ENCODE data around the gene CCDC97. TPM values are rescaled to one million over a fixed set of nuclear protein-coding genes. Genes with fewer than 3 reads are reported as not detected.

CCDC97 gene
- total and polyA plus RNA-seq, 2 experiments from 2014 or later = 15.1 to 24.4 TPM

DNA sequence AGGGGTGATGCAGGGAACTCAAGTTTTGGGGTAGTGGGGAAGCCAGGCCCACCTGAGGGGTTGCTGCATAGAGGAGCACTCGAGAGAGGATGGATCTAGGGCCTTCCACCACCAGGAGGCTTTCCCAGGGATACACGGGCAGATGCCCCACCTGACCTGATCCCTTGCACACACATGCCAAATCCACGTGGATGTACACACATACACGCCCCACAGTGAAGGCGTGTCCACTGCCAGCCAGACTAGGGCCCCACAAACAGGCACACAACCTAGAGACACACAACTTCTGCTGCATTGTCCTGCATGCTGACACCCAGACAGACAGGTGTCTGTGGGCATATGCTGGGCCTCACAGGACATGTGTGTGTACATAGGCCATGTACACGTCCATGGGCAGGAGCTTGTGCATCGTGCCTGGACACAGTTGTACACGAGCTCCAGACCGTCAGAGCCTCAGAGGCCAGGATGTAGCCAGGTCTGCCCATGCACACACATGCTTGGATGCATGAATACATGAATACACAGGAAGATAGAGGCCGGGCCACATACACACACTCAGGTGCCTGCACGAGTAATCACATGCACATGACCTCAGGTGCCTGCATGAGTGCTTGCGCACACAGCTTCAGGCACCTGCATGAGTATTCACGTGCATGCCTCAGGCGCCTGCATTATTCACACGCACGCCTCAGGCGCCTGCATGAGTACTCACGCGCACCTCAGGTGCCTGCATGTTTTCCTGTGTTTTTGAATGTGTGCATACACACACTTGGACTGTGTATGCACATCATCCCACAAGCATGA, 8.9 kb downstream of the CCDC97 start:
- Histone ChIP-seq H3K27ac (no peak overlapping the region), H3K4me2 (no peak overlapping the region), H3K36me3 (replicated peaks; ENCODE audit: insufficient read depth, low read depth) (no peaks in the 10 kb centered on the region), H3K9me3 (ENCODE audit: low read depth) (no peaks in the 10 kb centered on the region), H3K4me3 (no peak overlapping the region), H4K20me1 (ENCODE audit: insufficient read depth, poor library complexity, severe bottlenecking) (no peaks in the 10 kb centered on the region), H3K27me3 (no peaks in the 10 kb centered on the region), H3K79me2 (peaks cover 9% of the 10 kb centered on the region), H2AFZ (no peak overlapping the region), H3K9me2 (replicated peaks; ENCODE audit: insufficient read depth) (no peaks in the 10 kb centered on the region), H3K4me1 (ENCODE audit: insufficient read depth) (peaks cover 29% of the 10 kb centered on the region)
- TF ChIP-seq EZH2phosphoT487 (IDR thresholded peaks at IDR 0.05; ENCODE audit: low read depth, severe bottlenecking, unreplicated experiment) = no peak
- TF ChIP-seq EZH2 (IDR thresholded peaks at IDR 0.05; ENCODE audit: borderline replicate concordance) = no peak
- TF ChIP-seq, protein P1, sequence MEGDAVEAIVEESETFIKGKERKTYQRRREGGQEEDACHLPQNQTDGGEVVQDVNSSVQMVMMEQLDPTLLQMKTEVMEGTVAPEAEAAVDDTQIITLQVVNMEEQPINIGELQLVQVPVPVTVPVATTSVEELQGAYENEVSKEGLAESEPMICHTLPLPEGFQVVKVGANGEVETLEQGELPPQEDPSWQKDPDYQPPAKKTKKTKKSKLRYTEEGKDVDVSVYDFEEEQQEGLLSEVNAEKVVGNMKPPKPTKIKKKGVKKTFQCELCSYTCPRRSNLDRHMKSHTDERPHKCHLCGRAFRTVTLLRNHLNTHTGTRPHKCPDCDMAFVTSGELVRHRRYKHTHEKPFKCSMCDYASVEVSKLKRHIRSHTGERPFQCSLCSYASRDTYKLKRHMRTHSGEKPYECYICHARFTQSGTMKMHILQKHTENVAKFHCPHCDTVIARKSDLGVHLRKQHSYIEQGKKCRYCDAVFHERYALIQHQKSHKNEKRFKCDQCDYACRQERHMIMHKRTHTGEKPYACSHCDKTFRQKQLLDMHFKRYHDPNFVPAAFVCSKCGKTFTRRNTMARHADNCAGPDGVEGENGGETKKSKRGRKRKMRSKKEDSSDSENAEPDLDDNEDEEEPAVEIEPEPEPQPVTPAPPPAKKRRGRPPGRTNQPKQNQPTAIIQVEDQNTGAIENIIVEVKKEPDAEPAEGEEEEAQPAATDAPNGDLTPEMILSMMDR (IDR thresholded peaks at IDR 0.05; ENCODE audit: poor library complexity) = no peak
- DNase-seq (ENCODE audit: low spot score) = no peak
- WGBS (ENCODE audit: low lambda C conversion rate, missing lambda C conversion rate) = 92% methylated on average over 19 of the region's 19 CpGs

- Histone ChIP-seq H3K9me3 (ENCODE audit: low read depth) (no peaks in the 10 kb centered on the region), H4K20me1 (ENCODE audit: insufficient read depth, poor library complexity, severe bottlenecking) (no peaks in the 10 kb centered on the region), H3K27me3 (no peaks in the 10 kb centered on the region), H3K27ac (no peak overlapping the region), H3K9me2 (replicated peaks; ENCODE audit: insufficient read depth) (no peaks in the 10 kb centered on the region), H3K79me2 (peaks cover 2% of the 10 kb centered on the region), H3K4me1 (ENCODE audit: insufficient read depth) (peaks cover 36% of the 10 kb centered on the region), H2AFZ (no peak overlapping the region), H3K4me3 (no peak overlapping the region), H3K4me2 (no peak overlapping the region), H3K36me3 (replicated peaks; ENCODE audit: insufficient read depth, low read depth) (no peaks in the 10 kb centered on the region)
- TF ChIP-seq EZH2 (IDR thresholded peaks at IDR 0.05; ENCODE audit: borderline replicate concordance) (no peak), EZH2phosphoT487 (IDR thresholded peaks at IDR 0.05; ENCODE audit: low read depth, severe bottlenecking, unreplicated experiment) (no peak)
- TF ChIP-seq, protein P1 (IDR thresholded peaks at IDR 0.05; ENCODE audit: poor library complexity) = no peak
- peak; percentile 38 for DNase-seq (ENCODE audit: low spot score)
- 85% methylated on average over 20 of the region's 20 CpGs for WGBS (ENCODE audit: low lambda C conversion rate, missing lambda C conversion rate)
These were observed 9.7 kb downstream of the CCDC97 start for GRCh38 chr19:41319500-41320184.

DNA sequence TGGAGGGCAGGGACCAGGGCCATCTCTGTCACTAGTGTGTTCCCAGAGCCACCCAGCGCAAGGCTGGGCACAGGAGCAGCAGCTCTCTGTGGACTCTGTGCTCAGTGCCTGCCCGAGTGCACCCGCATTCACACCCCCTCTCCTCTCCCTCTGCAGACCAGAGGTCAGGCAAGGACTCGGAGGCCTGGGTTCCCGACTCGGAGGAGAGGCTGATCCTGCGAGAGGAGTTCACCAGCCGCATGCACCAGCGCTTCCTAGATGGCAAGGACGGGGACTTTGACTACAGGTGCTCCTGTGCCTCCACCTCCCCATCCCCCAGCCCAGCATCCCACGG, 10.2 kb downstream of the CCDC97 start:
- H3K27me3 ChIP-seq = no peaks in the 10 kb centered on the region
- H3K4me3 ChIP-seq = no peak overlapping the region
- H3K4me2 ChIP-seq = no peak overlapping the region
- 85% methylated on average over 10 of the region's 11 CpGs for WGBS (ENCODE audit: low lambda C conversion rate, missing lambda C conversion rate)
- no peak overlapping the region for H2AFZ ChIP-seq
- no peaks in the 10 kb centered on the region for H3K9me3 ChIP-seq (ENCODE audit: low read depth)
- no peaks in the 10 kb centered on the region for H3K9me2 ChIP-seq (replicated peaks; ENCODE audit: insufficient read depth)
- no peaks in the 10 kb centered on the region for H4K20me1 ChIP-seq (ENCODE audit: insufficient read depth, poor library complexity, severe bottlenecking)
- H3K4me1 ChIP-seq (ENCODE audit: insufficient read depth) = peaks cover 41% of the 10 kb centered on the region
- H3K79me2 ChIP-seq = no peaks in the 10 kb centered on the region
- DNase-seq (ENCODE audit: low spot score) = no peak
- TF ChIP-seq EZH2 (IDR thresholded peaks at IDR 0.05; ENCODE audit: borderline replicate concordance) (no peak), EZH2phosphoT487 (IDR thresholded peaks at IDR 0.05; ENCODE audit: low read depth, severe bottlenecking, unreplicated experiment) (no peak)
- TF ChIP-seq, protein P1 (IDR thresholded peaks at IDR 0.05; ENCODE audit: poor library complexity) = no peak
- no peak overlapping the region for H3K27ac ChIP-seq
- H3K36me3 ChIP-seq (replicated peaks; ENCODE audit: insufficient read depth, low read depth) = no peaks in the 10 kb centered on the region

Data from hepatocyte (in vitro differentiated cells).